Natural killer cell (primary cell): Measurements from ENCODE around the gene ZNF536. TPM values are rescaled to one million over a fixed set of nuclear protein-coding genes. Genes with fewer than 3 reads are reported as not detected.

ENCODE experiments used
- ATAC-seq, 3 donors: fragments of 150-1000 bp in 2 of 3; fragments of 200-7000 bp in 1 of 3; cut with Tn5 transposase; 1 replicate in 1 of 3; 2 replicates in 2 of 3; pipeline ENCODE4 v1.10.0; 2021; ENCODE audit warnings: mild to moderate bottlenecking in 2 of 3, moderate library complexity in 2 of 3
- DNase-seq, 2 donors: peaks; one replicate each; pipeline versions ENCODE4 v3.0.0 to v3.0.0-alpha.2; 2013 to 2021; ENCODE audit warnings: mixed read lengths in 1 of 2
- H3K27ac ChIP-seq: one replicate; pipeline ENCODE4 v1.5.1; 2013; ENCODE audit warnings: mild to moderate bottlenecking, low read length
- H3K27me3 ChIP-seq: one replicate; pipeline ENCODE4 v1.6.1; 2013; ENCODE audit warnings: low read length; ENCODE audit not compliant: control insufficient read depth, insufficient read depth
- H3K36me3 ChIP-seq: one replicate; pipeline ENCODE4 v1.6.1; 2013; ENCODE audit warnings: low read length; ENCODE audit not compliant: control insufficient read depth, insufficient read depth
- H3K4me1 ChIP-seq: one replicate; pipeline ENCODE4 v1.6.1; 2013; ENCODE audit warnings: low read length; ENCODE audit not compliant: control insufficient read depth, insufficient read depth
- H3K4me3 ChIP-seq: one replicate; pipeline ENCODE4 v1.5.1; 2013; ENCODE audit warnings: low read length
- H3K9me3 ChIP-seq: one replicate; pipeline ENCODE4 v1.6.1; 2013; ENCODE audit warnings: low read length; ENCODE audit not compliant: control insufficient read depth, insufficient read depth
- H3K27ac Mint-ChIP-seq, 2 donors: one replicate each; pipeline ENCODE4 v1.8.0; 2022; ENCODE audit warnings: mild to moderate bottlenecking in 2 of 2, mixed read lengths in 2 of 2, moderate library complexity in 1 of 2
- H3K27me3 Mint-ChIP-seq, 2 donors: one replicate each; pipeline ENCODE4 v1.8.0; 2022; ENCODE audit warnings: low read depth in 2 of 2, mixed read lengths in 2 of 2
- H3K36me3 Mint-ChIP-seq: one replicate; pipeline ENCODE4 v1.8.0; 2022; ENCODE audit warnings: mixed read lengths
- H3K4me1 Mint-ChIP-seq, 2 donors: one replicate each; pipeline ENCODE4 v1.8.0; 2022; ENCODE audit warnings: mixed read lengths in 2 of 2
- H3K4me3 Mint-ChIP-seq: one replicate; pipeline ENCODE4 v1.8.0; 2022; ENCODE audit warnings: mild to moderate bottlenecking, moderate library complexity, mixed read lengths
- H3K9me3 Mint-ChIP-seq, 2 donors: one replicate each; pipeline ENCODE4 v1.8.0; 2022; ENCODE audit warnings: mixed read lengths in 2 of 2
- WGBS: methylation state at CpG from one replicate; pipeline ENCODE4 v1.1.7; 2013; ENCODE audit warnings: missing lambda C conversion rate; ENCODE audit not compliant: insufficient coverage; 5-methylcytosine and 5-hydroxymethylcytosine counted together
- intact Hi-C: fragments of 100-400 bp; cut with micrococcal nuclease; formaldehyde crosslinking; loops from one replicate; pipeline ENCODE4 v1.14.2; 2022
- total RNA-seq, 4 donors: library from RNA; stranded (reverse); fragments of 120-200 nt in 1 of 4; gene quantifications; one replicate each; pipeline versions ENCODE4 v1.2.3 to v1.2.4, GENCODE V29; 2013 to 2022
- TF ChIP-seq, protein P1 (sequence below): fragments of 200-600 bp; IDR thresholded peaks from one replicate; pipeline ENCODE4 v1.8.0; 2022; ENCODE audit warnings: antibody characterized with exemption

Gene ZNF536
- total RNA-seq, 3 donors from 2014 or later (not counting 1 experiment from before 2014, with no cell fraction given) = not detected

DNA sequence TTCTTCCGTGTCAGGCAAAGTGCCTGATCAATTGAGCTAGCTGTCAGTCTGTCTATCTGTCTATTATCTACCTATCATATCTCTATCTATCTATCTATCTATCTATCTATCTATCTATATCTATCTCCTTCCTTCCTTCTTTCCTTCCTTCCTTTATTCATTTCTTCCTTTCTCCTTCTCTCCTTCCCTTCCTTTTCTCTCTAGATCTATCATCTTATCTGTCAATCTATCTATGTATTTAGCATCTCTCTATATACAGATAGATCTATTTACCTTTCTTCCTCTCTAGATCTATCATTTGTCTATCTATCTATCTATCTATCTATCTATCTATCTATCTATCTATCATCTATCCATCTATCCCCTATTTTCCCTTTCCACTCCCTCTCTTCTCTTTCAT is 5.9 kb upstream of the ZNF536 start:
- Histone ChIP-seq H3K36me3 (no peaks in the 10 kb centered on the region), H3K4me1 (no peaks in the 10 kb centered on the region), H3K27me3 (no peaks in the 10 kb centered on the region), H3K27ac (no peak overlapping the region), H3K4me3 (no peak overlapping the region), H3K9me3 (no peaks in the 10 kb centered on the region)
- H3K27me3 Mint-ChIP-seq = peaks cover 11 to 18% of the 10 kb centered on the region in 2 donors
- ATAC-seq (no peak), DNase-seq (no peak)
- no peak overlapping the region for H3K4me3 Mint-ChIP-seq
- H3K4me1 Mint-ChIP-seq = peaks cover 2% of the 10 kb centered on the region in 2 donors
- 42% methylated on average over 1 of the region's 1 CpG for WGBS
- no peaks in the 10 kb centered on the region for H3K9me3 Mint-ChIP-seq
- TF ChIP-seq, protein P1, sequence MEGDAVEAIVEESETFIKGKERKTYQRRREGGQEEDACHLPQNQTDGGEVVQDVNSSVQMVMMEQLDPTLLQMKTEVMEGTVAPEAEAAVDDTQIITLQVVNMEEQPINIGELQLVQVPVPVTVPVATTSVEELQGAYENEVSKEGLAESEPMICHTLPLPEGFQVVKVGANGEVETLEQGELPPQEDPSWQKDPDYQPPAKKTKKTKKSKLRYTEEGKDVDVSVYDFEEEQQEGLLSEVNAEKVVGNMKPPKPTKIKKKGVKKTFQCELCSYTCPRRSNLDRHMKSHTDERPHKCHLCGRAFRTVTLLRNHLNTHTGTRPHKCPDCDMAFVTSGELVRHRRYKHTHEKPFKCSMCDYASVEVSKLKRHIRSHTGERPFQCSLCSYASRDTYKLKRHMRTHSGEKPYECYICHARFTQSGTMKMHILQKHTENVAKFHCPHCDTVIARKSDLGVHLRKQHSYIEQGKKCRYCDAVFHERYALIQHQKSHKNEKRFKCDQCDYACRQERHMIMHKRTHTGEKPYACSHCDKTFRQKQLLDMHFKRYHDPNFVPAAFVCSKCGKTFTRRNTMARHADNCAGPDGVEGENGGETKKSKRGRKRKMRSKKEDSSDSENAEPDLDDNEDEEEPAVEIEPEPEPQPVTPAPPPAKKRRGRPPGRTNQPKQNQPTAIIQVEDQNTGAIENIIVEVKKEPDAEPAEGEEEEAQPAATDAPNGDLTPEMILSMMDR = no peak
- H3K36me3 Mint-ChIP-seq = no peaks in the 10 kb centered on the region
- intact Hi-C loops = no loop called here
- no peak overlapping the region for H3K27ac Mint-ChIP-seq

DNA sequence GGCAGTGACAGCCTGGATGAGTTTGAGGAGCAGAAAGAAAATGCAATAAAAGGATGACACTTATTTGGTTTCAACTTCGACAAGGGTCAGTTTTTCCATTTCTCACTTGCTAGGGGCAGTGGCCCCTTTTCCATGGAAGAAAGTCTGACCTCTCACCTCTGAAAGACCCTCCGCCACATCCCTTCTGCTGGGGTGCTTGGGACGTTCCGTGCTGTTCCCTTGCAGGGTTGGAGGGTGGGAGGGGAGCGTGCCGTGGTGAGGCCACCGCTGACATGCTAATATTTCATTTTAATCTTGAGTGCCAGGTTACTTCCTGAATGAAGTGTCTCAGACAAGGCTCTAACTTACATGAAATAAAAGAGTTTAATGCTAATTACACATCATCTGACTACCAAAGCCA is 5.2 kb upstream of the ZNF536 start:
- 27% methylated on average over 7 of the region's 7 CpGs for WGBS
- no peak for DNase-seq
- Histone ChIP-seq H3K9me3 (no peaks in the 10 kb centered on the region), H3K4me3 (no peak overlapping the region), H3K4me1 (no peaks in the 10 kb centered on the region), H3K27ac (no peak overlapping the region), H3K36me3 (no peaks in the 10 kb centered on the region), H3K27me3 (no peaks in the 10 kb centered on the region)
- Mint-ChIP-seq H3K36me3 (no peaks in the 10 kb centered on the region), H3K4me1 (no peaks in the 10 kb centered on the region), H3K27ac (no peak overlapping the region), H3K9me3 (no peaks in the 10 kb centered on the region), H3K4me3 (no peak overlapping the region), H3K27me3 (peaks cover 12 to 19% of the 10 kb centered on the region in 2 donors)
- ATAC-seq = no peak
- TF ChIP-seq, protein P1 = no peak
- intact Hi-C loops = no loop called here

DNA sequence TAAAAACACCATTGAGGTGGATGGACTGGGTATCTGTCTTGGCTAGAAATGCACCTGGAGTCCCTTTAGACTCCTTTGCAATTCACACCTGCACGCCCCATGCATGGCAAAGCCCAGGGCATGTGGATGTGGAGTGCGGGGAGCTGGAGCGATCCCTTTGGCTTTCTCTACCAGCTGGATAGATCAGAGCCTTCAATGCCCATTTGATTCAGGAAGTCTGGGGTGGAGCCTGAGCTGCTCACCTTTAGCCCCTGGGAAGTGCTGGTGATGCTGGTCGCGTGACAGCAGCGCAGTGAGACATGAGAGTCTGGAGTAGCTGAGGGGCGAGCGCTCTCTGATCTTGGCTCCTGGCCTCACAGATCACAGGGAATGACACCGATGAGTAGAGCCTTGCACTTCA is 4.8 kb upstream of the ZNF536 start:
- H3K36me3 Mint-ChIP-seq = no peaks in the 10 kb centered on the region
- peaks cover 15 to 22% of the 10 kb centered on the region in 2 donors for H3K27me3 Mint-ChIP-seq
- Histone ChIP-seq H3K4me3 (no peak overlapping the region), H3K27me3 (no peaks in the 10 kb centered on the region), H3K9me3 (no peaks in the 10 kb centered on the region), H3K27ac (no peak overlapping the region), H3K36me3 (no peaks in the 10 kb centered on the region), H3K4me1 (no peaks in the 10 kb centered on the region)
- ATAC-seq = no peak
- no peak for DNase-seq
- no peak overlapping the region for H3K27ac Mint-ChIP-seq
- no peaks in the 10 kb centered on the region for H3K4me1 Mint-ChIP-seq
- TF ChIP-seq, protein P1 = no peak
- H3K4me3 Mint-ChIP-seq = no peak overlapping the region
- intact Hi-C loops = no loop called here
- no peaks in the 10 kb centered on the region for H3K9me3 Mint-ChIP-seq
- WGBS = 96% methylated on average over 9 of the region's 9 CpGs

DNA sequence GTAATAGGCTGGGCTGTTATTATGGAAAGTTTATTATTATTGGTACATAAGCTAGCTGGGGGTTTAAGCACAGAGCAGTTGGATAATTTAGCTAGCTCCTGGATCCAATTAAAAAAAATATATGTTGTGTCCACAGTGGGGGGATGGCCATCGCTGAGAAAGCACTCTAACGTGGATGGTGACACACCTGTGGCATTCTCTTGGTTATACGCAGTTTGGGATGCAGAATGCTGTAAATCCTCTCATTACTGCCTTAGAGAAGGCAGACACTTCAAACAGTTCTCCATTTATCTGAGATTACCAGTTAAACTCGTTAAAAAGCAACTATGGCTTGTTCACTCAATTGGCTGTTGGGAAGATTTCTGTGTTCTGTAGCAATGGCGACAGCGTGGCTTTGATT is 2.4 kb upstream of the ZNF536 start:
- TF ChIP-seq, protein P1 = no peak
- intact Hi-C loops = no loop called here
- H3K36me3 Mint-ChIP-seq = no peaks in the 10 kb centered on the region

More for the DNA sequence above, 2.4 kb upstream of the ZNF536 start:
- WGBS = 85% methylated on average over 6 of the region's 6 CpGs
- ATAC-seq = no peak
- H3K27me3 ChIP-seq = peaks cover 4% of the 10 kb centered on the region
- peaks cover 20 to 34% of the 10 kb centered on the region in 2 donors for H3K27me3 Mint-ChIP-seq
- H3K4me1 Mint-ChIP-seq = no peaks in the 10 kb centered on the region
- no peak for DNase-seq
- H3K36me3 ChIP-seq = no peaks in the 10 kb centered on the region
- H3K4me3 ChIP-seq = no peak overlapping the region
- no peak overlapping the region for H3K4me3 Mint-ChIP-seq
- H3K4me1 ChIP-seq = no peaks in the 10 kb centered on the region
- no peak overlapping the region for H3K27ac Mint-ChIP-seq
- H3K9me3 ChIP-seq = no peaks in the 10 kb centered on the region
- no peak overlapping the region for H3K27ac ChIP-seq
- H3K9me3 Mint-ChIP-seq = no peaks in the 10 kb centered on the region
